HUES48 (cell line): ENCODE measurements around the gene LHFPL3.
"Not testable (repeated sequence)": the region's sequence is repeated elsewhere in the genome, so short reads cannot be mapped to it uniquely, and the experiment has no call there.

Experiments used
- H3K27ac ChIP-seq: one replicate; pipeline ENCODE4 v1.7.0; 2013; ENCODE audit warnings: low read depth, low read length, inconsistent platforms
- H3K27me3 ChIP-seq: 2 replicates; pipeline ENCODE4 v1.6.1; 2013; ENCODE audit warnings: mild to moderate bottlenecking, low read length; ENCODE audit not compliant: control insufficient read depth, insufficient read depth
- H3K36me3 ChIP-seq: 2 replicates; pipeline ENCODE4 v1.6.1; 2013; ENCODE audit warnings: low read length; ENCODE audit not compliant: control insufficient read depth, insufficient read depth
- H3K4me1 ChIP-seq: 2 replicates; pipeline ENCODE4 v1.6.1; 2013; ENCODE audit warnings: mild to moderate bottlenecking, low read length; ENCODE audit not compliant: control insufficient read depth, insufficient read depth
- H3K4me3 ChIP-seq: 2 replicates; pipeline ENCODE4 v1.5.1; 2013; ENCODE audit warnings: mild to moderate bottlenecking, low read depth, low read length
- H3K9ac ChIP-seq: 2 replicates; pipeline ENCODE4 v1.6.1; 2013; ENCODE audit warnings: mild to moderate bottlenecking, low read depth, low read length, moderate library complexity
- H3K9me3 ChIP-seq: 2 replicates; pipeline ENCODE4 v1.6.1; 2013; ENCODE audit warnings: low read length; ENCODE audit not compliant: control insufficient read depth, insufficient read depth

The LHFPL3 gene

GRCh38 chr7:104908636-104909035 is 580.2 kb downstream of the LHFPL3 start:
- Histone ChIP-seq H3K9ac (no peak overlapping the region), H3K27me3 (no peaks in the 10 kb centered on the region), H3K4me1 (no peaks in the 10 kb centered on the region), H3K4me3 (no peak overlapping the region), H3K9me3 (no peaks in the 10 kb centered on the region), H3K36me3 (no peaks in the 10 kb centered on the region), H3K27ac (no peak overlapping the region)

- Histone ChIP-seq H3K9me3 (no peaks in the 10 kb centered on the region), H3K27ac (no peak overlapping the region), H3K36me3 (no peaks in the 10 kb centered on the region), H3K27me3 (no peaks in the 10 kb centered on the region), H3K4me3 (no peak overlapping the region), H3K9ac (no peak overlapping the region), H3K4me1 (no peaks in the 10 kb centered on the region)
Observed at GRCh38 chr7:104909096-104909495, 580.7 kb downstream of the LHFPL3 start.

- no peaks in the 10 kb centered on the region for H3K4me1 ChIP-seq
- H3K36me3 ChIP-seq: no peaks in the 10 kb centered on the region
- no peak overlapping the region for H3K27ac ChIP-seq
- H3K9ac ChIP-seq: no peak overlapping the region
- no peaks in the 10 kb centered on the region for H3K9me3 ChIP-seq
- no peaks in the 10 kb centered on the region for H3K27me3 ChIP-seq
- H3K4me3 ChIP-seq: no peak overlapping the region
Observed at GRCh38 chr7:104914421-104914820, 586.0 kb downstream of the LHFPL3 start.

- H3K36me3 ChIP-seq: no peaks in the 10 kb centered on the region
- no peaks in the 10 kb centered on the region for H3K27me3 ChIP-seq
- no peak overlapping the region for H3K27ac ChIP-seq
- H3K4me3 ChIP-seq: no peak overlapping the region
- no peaks in the 10 kb centered on the region for H3K9me3 ChIP-seq
- no peaks in the 10 kb centered on the region for H3K4me1 ChIP-seq
- no peak overlapping the region for H3K9ac ChIP-seq
Observed at GRCh38 chr7:104921596-104921995, 593.2 kb downstream of the LHFPL3 start.

GRCh38 chr7:104922182-104923009 is 594.0 kb downstream of the LHFPL3 start:
- Histone ChIP-seq H3K9me3 (no peaks in the 10 kb centered on the region), H3K9ac (no peak overlapping the region), H3K4me3 (no peak overlapping the region), H3K4me1 (no peaks in the 10 kb centered on the region), H3K36me3 (no peaks in the 10 kb centered on the region), H3K27me3 (no peaks in the 10 kb centered on the region), H3K27ac (no peak overlapping the region)

GRCh38 chr7:104923010-104923421 is 594.6 kb downstream of the LHFPL3 start:
- H3K9ac ChIP-seq: no peak overlapping the region

GRCh38 chr7:104926189-104926588 is 597.8 kb downstream of the LHFPL3 start:
- not testable (repeated sequence) for H3K9ac ChIP-seq, H3K9me3 ChIP-seq, H3K4me1 ChIP-seq, H3K4me3 ChIP-seq, H3K36me3 ChIP-seq, H3K27me3 ChIP-seq
- peak overlapping the region; percentile 20 for H3K27ac ChIP-seq

More at GRCh38 chr7:104923010-104923421, 594.6 kb downstream of the LHFPL3 start:
- Histone ChIP-seq H3K27ac (no peak overlapping the region), H3K36me3 (no peaks in the 10 kb centered on the region), H3K9me3 (no peaks in the 10 kb centered on the region), H3K27me3 (no peaks in the 10 kb centered on the region), H3K4me3 (no peak overlapping the region), H3K4me1 (no peaks in the 10 kb centered on the region)

- H3K27me3 ChIP-seq: no peaks in the 10 kb centered on the region
- peak overlapping the region; percentile 40 for H3K27ac ChIP-seq
- H3K4me3 ChIP-seq: no peak overlapping the region
- H3K9ac ChIP-seq: no peak overlapping the region
- no peaks in the 10 kb centered on the region for H3K36me3 ChIP-seq
- no peaks in the 10 kb centered on the region; the same call in 1 of the 2 replicates for H3K4me1 ChIP-seq
- H3K9me3 ChIP-seq: no peaks in the 10 kb centered on the region
Observed at GRCh38 chr7:104926601-104927041, 598.2 kb downstream of the LHFPL3 start.

GRCh38 chr7:104927055-104927454 is 598.7 kb downstream of the LHFPL3 start:
- no peaks in the 10 kb centered on the region for H3K9me3 ChIP-seq
- no peaks in the 10 kb centered on the region for H3K27me3 ChIP-seq
- no peaks in the 10 kb centered on the region; the same call in 1 of the 2 replicates for H3K4me1 ChIP-seq
- H3K36me3 ChIP-seq: no peaks in the 10 kb centered on the region
- no peak overlapping the region for H3K4me3 ChIP-seq
- no peak overlapping the region for H3K9ac ChIP-seq
- peak overlapping the region; percentile 40 for H3K27ac ChIP-seq

GRCh38 chr7:104928721-104929400 is 600.5 kb downstream of the LHFPL3 start:
- no peak overlapping the region for H3K27ac ChIP-seq
- H3K4me1 ChIP-seq: peaks cover 6% of the 10 kb centered on the region; the same call in 1 of the 2 replicates
- H3K36me3 ChIP-seq: no peaks in the 10 kb centered on the region
- H3K27me3 ChIP-seq: no peaks in the 10 kb centered on the region
- H3K9me3 ChIP-seq: no peaks in the 10 kb centered on the region
- H3K4me3 ChIP-seq: no peak overlapping the region
- no peak overlapping the region for H3K9ac ChIP-seq

- Histone ChIP-seq H3K4me1 (peaks cover 6% of the 10 kb centered on the region; the same call in 1 of the 2 replicates), H3K9me3 (no peaks in the 10 kb centered on the region), H3K36me3 (no peaks in the 10 kb centered on the region), H3K27ac (no peak overlapping the region), H3K9ac (no peak overlapping the region), H3K4me3 (no peak overlapping the region), H3K27me3 (no peaks in the 10 kb centered on the region)
Observed at GRCh38 chr7:104929921-104930320, 601.5 kb downstream of the LHFPL3 start.
